GM10248 (cell line): ENCODE measurements around the gene DNAJB14.
A peak's percentile ranks its signal among the peaks of the same experiment; 100 is the strongest.

Experiments used
- CTCF ChIA-PET: fragments of 300-600 bp; sonication (Branson Sonifier 250); formaldehyde crosslinking; extraction: SDS; loops from one replicate; lab custom pipeline; 2021; ENCODE audit warnings: antibody characterized with exemption; lab: Yijun Ruan, JAX
- POLR2A ChIA-PET: fragments of 350-650 bp; sonication (Branson Sonifier 250); formaldehyde crosslinking; extraction: SDS; loops from one replicate; lab custom pipeline; 2020; ENCODE audit warnings: antibody characterized with exemption; lab: Yijun Ruan, JAX
- DNase-seq: peaks from one replicate; pipeline ENCODE4 v3.0.0; 2012; ENCODE audit errors: extremely low spot score
- TF ChIP-seq, protein P1 (sequence below): IDR thresholded peaks from 2 replicates; pipeline ENCODE4 v1.5.1; 2012; ENCODE audit warnings: mild to moderate bottlenecking, low read depth; ENCODE audit errors: extremely low read depth, missing control alignments, control extremely low read depth

Gene DNAJB14

DNA sequence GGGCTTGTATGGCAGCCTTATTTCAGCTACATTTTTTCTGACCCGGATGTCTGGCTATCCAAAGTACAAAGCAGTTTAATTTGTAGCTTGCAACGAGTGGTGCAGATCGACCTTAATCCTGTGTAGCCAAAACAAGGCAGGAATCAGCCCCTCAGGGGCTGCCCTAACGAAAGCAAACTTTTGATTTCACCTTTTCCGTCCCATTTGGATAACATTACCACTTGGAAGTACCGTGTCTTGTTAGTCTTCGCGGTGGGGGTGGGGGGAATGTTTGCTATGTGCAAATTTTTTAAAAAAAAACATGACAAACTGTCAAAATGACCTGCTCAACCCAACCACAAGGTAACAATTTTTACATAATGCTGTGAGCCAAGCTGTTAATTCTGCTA, 766 bp upstream of the DNAJB14 start:
- ChIA-PET POLR2A (interaction anchor here (1.1 to 2.3 kb wide), 3 partner anchors 53 to 136 kb away, joined by 3 to 15 read pairs (median 3); partner anchors contain the start of gene LAMTOR3), CTCF (interaction anchor here (1.0 to 3.4 kb wide), 10 partner anchors 10 to 387 kb away, joined by 3 to 18 read pairs (median 4); partner anchors contain the start of genes DAPP1 and TRMT10A)
- TF ChIP-seq, protein P1, sequence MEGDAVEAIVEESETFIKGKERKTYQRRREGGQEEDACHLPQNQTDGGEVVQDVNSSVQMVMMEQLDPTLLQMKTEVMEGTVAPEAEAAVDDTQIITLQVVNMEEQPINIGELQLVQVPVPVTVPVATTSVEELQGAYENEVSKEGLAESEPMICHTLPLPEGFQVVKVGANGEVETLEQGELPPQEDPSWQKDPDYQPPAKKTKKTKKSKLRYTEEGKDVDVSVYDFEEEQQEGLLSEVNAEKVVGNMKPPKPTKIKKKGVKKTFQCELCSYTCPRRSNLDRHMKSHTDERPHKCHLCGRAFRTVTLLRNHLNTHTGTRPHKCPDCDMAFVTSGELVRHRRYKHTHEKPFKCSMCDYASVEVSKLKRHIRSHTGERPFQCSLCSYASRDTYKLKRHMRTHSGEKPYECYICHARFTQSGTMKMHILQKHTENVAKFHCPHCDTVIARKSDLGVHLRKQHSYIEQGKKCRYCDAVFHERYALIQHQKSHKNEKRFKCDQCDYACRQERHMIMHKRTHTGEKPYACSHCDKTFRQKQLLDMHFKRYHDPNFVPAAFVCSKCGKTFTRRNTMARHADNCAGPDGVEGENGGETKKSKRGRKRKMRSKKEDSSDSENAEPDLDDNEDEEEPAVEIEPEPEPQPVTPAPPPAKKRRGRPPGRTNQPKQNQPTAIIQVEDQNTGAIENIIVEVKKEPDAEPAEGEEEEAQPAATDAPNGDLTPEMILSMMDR = no peak
- DNase-seq = no peak

DNA sequence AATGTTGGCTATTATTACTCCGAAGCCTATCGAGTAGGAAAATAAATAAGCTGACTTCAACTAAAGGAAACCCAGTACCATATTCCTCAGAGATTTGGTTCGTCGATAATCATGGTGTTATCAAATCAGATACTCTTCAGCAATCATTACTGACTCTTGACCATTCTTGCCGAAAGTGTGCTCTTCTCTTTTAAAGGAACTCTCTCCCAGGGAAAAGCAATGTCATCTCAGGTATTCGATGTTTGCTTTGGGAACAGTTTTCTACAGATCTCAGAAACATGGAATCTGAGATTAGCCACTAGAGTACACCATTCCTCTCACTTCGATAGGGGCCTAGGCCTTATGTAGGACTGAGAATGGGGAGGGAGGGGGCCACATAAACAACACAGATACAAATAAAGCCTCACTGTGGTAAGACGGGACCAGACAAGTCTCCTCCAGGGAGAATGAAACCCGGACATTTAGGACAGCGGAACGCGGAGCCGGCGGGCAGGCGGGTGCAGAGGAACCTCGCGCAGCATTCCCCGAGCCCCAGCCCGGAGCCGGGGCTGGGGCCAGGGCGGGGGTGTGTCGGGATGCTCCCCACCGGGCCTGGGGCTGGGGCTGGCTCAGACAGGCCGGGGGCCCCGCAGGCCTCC, 581 bp downstream of the DNAJB14 start:
- DNase-seq = peak; percentile 22
- POLR2A ChIA-PET = interaction anchor here (0.8 to 2.3 kb wide), 4 partner anchors 52 to 134 kb away, joined by 3 to 15 read pairs (median 3); partner anchors contain the start of genes DAPP1 and LAMTOR3
- TF ChIP-seq, protein P1 = no peak
- CTCF ChIA-PET = interaction anchor here (1.0 to 3.4 kb wide), 8 partner anchors 9 to 383 kb away, joined by 3 to 17 read pairs (median 4); partner anchors contain the start of genes DAPP1 and TRMT10A

DNA sequence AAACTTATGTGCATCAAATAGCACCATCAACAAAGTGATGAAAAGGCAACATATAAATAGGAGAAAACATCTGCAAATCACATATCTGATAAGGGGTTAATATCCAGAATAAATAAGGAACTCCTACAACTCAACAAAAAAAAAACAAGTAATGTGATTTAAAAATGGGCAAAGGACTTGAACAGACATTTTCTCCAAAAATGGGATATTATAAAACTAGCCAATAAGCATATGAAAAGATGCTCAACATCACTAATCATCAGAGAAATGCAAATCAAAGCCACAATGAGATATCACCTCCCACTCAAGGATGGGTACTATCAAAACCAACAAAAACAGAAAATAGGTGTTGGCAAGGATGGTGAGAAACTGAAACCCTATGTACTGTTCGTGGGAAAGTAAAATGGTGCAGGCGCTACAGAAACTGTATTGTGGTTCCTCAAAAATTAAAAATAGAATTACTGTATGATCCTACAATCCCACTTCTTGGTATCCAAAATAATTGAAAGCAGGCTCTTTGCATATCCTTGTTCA, 2.4 kb downstream of the DNAJB14 start:
- POLR2A ChIA-PET = no interaction called here
- TF ChIP-seq, protein P1 = no peak
- CTCF ChIA-PET = interaction anchor here (1.3 to 1.4 kb wide), 2 partner anchors 26 to 127 kb away, joined by 3 read pairs; partner anchors contain the start of gene DAPP1
- no peak for DNase-seq

DNA sequence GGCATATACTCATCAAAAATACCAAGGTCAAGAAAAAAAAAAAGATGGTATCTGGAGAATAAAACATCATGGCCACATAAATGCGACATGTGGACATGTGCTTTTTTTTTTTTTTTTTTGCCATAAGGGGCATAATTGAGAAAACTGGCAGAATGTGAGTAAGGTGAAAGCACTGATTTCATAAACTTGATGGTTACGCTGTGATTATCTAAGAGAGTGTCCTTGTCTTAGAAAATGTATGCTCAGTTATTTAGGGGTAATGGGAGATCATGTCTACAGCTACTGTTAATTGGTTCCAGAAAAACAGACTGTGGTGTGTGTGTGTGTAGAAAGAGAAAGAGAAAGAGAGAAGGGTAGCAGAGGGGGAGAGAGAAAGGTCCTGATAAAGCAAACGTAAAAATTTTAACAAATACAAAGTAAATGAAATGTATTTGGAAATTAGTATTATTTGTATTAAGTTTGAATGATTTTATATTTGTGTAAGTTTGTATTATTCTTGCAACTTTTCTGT, 8.1 kb downstream of the DNAJB14 start:
- DNase-seq = no peak
- CTCF ChIA-PET = interaction anchor here (3.4 kb wide), 1 partner anchor 9 kb away, joined by 17 read pairs; the partner anchor contains the start of gene DNAJB14
- TF ChIP-seq, protein P1 = no peak
- POLR2A ChIA-PET = no interaction called here

DNA sequence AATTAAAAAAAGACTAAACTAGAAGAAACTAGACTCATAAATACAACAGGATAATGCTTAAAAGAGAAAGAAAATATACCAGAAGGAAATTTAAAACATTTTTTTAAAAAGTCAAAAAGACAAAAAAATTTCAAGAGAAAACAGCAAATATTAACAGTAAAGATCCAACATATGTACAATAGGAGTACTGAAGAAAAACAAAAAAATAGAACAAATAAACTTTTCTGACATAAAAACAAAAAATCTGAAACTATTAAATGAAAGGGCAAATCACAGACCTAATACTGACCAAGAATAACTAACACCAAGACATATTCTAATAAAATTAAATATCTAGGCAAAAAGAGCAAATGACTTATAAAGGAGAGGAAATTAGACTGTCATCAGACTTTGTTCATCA, 11.5 kb downstream of the DNAJB14 start:
- ChIA-PET CTCF (no interaction called here), POLR2A (no interaction called here)
- TF ChIP-seq, protein P1 = no peak
- no peak for DNase-seq

DNA sequence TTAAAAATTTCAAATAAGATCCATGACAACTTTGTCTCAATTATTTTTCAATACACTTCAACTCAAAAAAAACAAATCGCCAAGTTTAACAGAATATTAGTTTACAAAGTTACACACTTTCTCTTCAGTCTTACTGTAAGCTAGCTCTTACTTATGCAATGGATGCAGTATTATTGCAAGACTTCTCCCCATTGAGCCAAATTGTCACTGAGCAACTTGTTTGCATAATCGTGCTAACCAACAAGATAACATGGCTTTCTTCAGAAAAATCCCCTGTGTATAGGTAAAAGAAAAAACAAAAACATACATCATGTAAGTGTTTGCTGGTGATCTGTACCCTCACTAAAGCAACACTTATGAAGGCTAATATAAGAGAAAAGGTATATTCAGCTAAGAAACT, 18.9 kb downstream of the DNAJB14 start:
- ChIA-PET POLR2A (no interaction called here), CTCF (interaction anchor here (1.3 to 2.5 kb wide), 4 partner anchors 14 to 116 kb away, joined by 3 to 10 read pairs (median 8); partner anchors contain the start of gene DNAJB14)
- no peak for DNase-seq
- TF ChIP-seq, protein P1 = no peak
